GM19238 (cell line): Measurements from ENCODE around the gene TSPAN17.

Source experiments
- DNase-seq: peaks from one replicate; pipeline ENCODE4 v3.0.0; 2011; ENCODE audit warnings: low spot score; ENCODE audit not compliant: insufficient read length

The TSPAN17 gene

DNA sequence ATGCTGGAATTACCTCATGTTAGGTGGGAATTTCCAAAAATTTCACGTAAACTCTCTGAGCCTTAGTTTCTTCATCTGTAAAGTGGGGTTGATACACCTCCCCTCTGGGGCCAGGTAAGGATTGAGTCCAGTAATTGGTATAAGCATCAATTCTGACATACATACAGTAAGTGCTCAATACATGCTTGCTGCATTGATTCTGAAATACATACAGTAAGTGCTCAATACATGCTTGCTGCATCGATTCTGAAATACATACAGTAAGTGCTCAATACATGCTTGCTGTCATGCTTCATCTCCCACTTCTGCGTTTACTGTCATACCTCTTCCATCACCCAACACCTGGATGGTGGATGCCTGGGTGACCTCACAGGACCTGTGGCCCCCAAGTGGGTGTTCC, 57.1 kb downstream of the TSPAN17 start:
- no peak for DNase-seq

DNA sequence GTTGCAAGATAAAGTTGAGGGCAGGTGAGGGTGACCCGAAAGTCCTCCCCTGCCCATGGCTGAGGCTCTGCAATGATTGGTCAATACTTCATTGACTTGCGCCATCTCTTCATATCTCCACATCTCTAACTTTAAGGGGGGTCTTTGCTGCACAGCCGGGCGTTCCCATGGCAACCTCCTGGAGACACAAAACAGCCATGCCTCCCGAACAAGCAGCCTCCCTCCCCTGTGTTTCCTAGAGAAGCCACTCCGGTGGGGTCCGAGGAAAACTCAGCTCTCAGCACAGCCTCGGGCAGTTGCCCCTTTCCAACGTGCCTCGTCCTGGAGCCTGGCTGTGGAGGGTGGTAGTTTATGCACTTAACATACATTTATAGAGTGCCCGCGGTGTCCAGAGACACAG, 57.5 kb downstream of the TSPAN17 start:
- no peak for DNase-seq
